Fibroblast of the conjunctiva (primary cell): ENCODE data around the gene SLC38A9.

Experiments used
- DNase-seq: peaks from one replicate; pipeline ENCODE4 v3.0.0-alpha.2; 2010; ENCODE audit warnings: low read depth

The SLC38A9 gene

DNA sequence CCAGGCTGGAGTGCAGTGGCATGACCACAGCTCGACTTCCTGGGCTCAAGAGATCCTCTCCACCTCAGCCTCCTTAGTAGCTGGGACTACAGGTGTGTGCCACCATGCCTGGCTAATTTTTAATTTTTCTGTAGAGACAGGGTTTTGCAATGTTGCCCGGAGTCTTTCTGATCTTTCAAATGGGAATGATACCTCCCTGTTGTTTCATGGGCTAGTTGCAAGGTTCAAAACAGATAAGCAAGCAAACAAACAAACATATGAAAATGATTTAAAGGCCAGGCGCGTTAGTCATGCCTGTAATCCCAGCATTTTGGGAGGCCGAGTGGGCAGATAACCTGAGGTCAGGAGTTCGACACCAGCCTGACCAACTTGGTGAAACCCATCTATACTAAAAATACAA, 132.1 kb downstream of the SLC38A9 start:
- DNase-seq: no peak

GRCh38 chr5:55578771-55579170, 133.4 kb downstream of the SLC38A9 start:
- DNase-seq: no peak

GRCh38 chr5:55577353-55578060, 134.6 kb downstream of the SLC38A9 start:
- no peak for DNase-seq

DNA sequence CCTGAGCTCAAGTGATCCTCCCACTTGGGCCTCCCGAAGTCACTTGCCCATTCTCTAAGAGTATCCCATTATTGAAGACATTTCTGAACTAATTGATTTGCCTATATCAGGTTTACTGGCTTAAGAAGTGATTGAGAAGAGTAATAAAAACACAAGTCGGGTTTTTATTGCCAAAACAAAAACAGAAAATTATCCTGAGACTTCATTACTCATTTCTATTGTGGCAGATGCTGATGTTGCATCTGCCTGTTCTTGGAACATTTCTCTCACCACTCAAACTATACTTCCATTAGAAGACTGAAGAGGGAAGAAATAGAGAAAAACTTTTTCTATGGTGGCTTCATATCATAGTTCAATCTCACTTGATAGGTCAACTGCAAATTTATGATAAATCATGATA, 135.5 kb downstream of the SLC38A9 start:
- DNase-seq: no peak
